Vagina (tissue), 2 donors: Measurements from ENCODE around the gene SSB. TPM values are rescaled to one million over a fixed set of nuclear protein-coding genes. Genes with fewer than 3 reads are reported as not detected.
"Not testable (repeated sequence)": the region's sequence is repeated elsewhere in the genome, so short reads cannot be mapped to it uniquely, and the experiment has no call there.

Experiments used
- DNase-seq, 2 donors: peaks; one replicate each; pipeline ENCODE4 v3.0.0-alpha.2; 2017; ENCODE audit errors: extremely low spot score in 2 of 2
- H3K27ac ChIP-seq: fragments of 200-600 bp; sonication (generic); one replicate; pipeline ENCODE4 v1.5.1; 2019
- H3K27me3 ChIP-seq: fragments of 200-600 bp; sonication (generic); one replicate; pipeline ENCODE4 v1.5.1; 2019
- H3K36me3 ChIP-seq, 2 donors: fragments of 200-600 bp; sonication (generic); one replicate each; pipeline ENCODE4 v1.5.1; 2017 to 2019
- H3K4me1 ChIP-seq: fragments of 200-600 bp; sonication (generic); one replicate; pipeline ENCODE4 v1.5.1; 2019
- H3K4me3 ChIP-seq, 2 donors: fragments of 200-600 bp; sonication (generic); 1 replicate in 1 of 2; 2 replicates in 1 of 2; pipeline ENCODE4 v1.5.1; 2016 to 2019
- H3K9me3 ChIP-seq: fragments of 200-600 bp; sonication (generic); one replicate; pipeline ENCODE4 v1.5.1; 2019
- POLR2A ChIP-seq, 2 donors: fragments of 450-650 bp; IDR thresholded peaks; one replicate each; pipeline ENCODE4 v1.6.1; 2017; ENCODE audit warnings: antibody characterized with exemption in 2 of 2, mild to moderate bottlenecking in 2 of 2, moderate library complexity in 2 of 2
- POLR2AphosphoS5 ChIP-seq, 2 donors: sonication (generic); formaldehyde crosslinking; IDR thresholded peaks; one replicate each; pipeline ENCODE4 v1.9.0; 2017; ENCODE audit warnings: antibody characterized with exemption in 2 of 2, mild to moderate bottlenecking in 2 of 2, low read depth in 1 of 2; ENCODE audit not compliant: insufficient read depth in 1 of 2
- intact Hi-C: fragments of 100-400 bp; cut with DNase I; formaldehyde crosslinking; loops from one replicate; pipeline ENCODE4 v1.15.1; 2023
- total RNA-seq: library from RNA; depleted of rRNA; stranded (reverse); fragments of >200 nt; gene quantifications from one replicate; pipeline ENCODE4 v1.2.3, GENCODE V29; 2016
- TF ChIP-seq, protein P1 (sequence below), 3 experiments: fragments of 450-650 bp in 2 of 3; fragments of 200-600 bp in 1 of 3; sonication (generic) in 1 of 3; IDR thresholded peaks; one replicate each; pipeline ENCODE4 v1.5.1; 2017 to 2019; ENCODE audit warnings: antibody characterized with exemption in 3 of 3, mild to moderate bottlenecking in 2 of 3, moderate library complexity in 2 of 3

Gene SSB
- total RNA-seq, 1 donor from 2014 or later = 47.1 TPM

DNA sequence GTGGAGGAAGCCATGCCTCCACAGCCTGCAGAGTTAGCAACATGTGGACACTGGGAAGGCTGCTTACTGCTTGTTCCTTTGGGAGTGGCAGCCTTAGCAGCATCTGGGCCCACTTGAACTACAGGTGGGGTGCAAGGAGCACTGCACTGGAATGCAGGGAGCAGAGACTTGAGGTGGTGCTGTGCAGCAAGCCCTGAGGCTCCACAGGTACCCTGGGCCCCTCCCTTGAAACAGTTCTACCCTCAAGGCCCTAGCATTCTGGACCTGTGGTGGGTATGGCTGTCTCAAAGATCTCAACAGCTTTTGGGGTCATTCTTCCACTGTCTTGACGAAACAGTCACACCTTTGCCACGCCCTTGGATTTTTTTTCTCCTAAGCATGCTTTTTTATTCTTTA is 42.1 kb downstream of the SSB start:
- TF ChIP-seq, protein P1, sequence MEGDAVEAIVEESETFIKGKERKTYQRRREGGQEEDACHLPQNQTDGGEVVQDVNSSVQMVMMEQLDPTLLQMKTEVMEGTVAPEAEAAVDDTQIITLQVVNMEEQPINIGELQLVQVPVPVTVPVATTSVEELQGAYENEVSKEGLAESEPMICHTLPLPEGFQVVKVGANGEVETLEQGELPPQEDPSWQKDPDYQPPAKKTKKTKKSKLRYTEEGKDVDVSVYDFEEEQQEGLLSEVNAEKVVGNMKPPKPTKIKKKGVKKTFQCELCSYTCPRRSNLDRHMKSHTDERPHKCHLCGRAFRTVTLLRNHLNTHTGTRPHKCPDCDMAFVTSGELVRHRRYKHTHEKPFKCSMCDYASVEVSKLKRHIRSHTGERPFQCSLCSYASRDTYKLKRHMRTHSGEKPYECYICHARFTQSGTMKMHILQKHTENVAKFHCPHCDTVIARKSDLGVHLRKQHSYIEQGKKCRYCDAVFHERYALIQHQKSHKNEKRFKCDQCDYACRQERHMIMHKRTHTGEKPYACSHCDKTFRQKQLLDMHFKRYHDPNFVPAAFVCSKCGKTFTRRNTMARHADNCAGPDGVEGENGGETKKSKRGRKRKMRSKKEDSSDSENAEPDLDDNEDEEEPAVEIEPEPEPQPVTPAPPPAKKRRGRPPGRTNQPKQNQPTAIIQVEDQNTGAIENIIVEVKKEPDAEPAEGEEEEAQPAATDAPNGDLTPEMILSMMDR (IDR thresholded peaks at IDR 0.05) = no peak
- TF ChIP-seq POLR2A (IDR thresholded peaks at IDR 0.05) = no peak
- TF ChIP-seq POLR2AphosphoS5 (IDR thresholded peaks at IDR 0.05; ENCODE audit: insufficient read depth in 1 of 2, low read depth in 1 of 2) = no peak
- Histone ChIP-seq H3K9me3 (no peaks in the 10 kb centered on the region), H3K27me3 (no peaks in the 10 kb centered on the region), H3K36me3 (no peaks in the 10 kb centered on the region), H3K4me1 (peaks cover 17% of the 10 kb centered on the region), H3K4me3 (no peak overlapping the region), H3K27ac (no peak overlapping the region)
- intact Hi-C loops = no loop called here
- DNase-seq = no peak

DNA sequence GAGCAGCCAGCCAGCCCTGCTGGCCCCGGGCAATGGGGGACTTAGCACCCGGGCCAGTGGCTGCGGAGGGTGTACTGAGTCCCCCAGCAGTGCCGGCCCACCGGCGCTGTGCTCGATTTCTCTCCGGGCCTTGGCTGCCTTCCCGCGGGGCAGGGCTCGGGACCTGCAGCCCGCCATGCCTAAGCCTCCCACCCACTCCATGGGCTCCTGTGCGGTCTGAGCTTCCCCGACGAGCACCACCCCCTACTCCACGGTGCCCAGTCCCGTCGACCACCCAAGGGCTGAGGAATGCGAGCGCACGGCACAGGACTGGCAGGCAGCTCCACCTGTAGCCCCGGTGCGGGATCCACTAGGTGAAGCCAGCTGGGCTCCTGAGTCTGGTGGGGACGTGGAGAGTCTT is 43.0 kb downstream of the SSB start:
- intact Hi-C loops, H3K27me3 ChIP-seq, H3K9me3 ChIP-seq, H3K27ac ChIP-seq, DNase-seq, H3K36me3 ChIP-seq, H3K4me3 ChIP-seq: not testable (repeated sequence)
- H3K4me1 ChIP-seq = peaks cover 20% of the 10 kb centered on the region

DNA sequence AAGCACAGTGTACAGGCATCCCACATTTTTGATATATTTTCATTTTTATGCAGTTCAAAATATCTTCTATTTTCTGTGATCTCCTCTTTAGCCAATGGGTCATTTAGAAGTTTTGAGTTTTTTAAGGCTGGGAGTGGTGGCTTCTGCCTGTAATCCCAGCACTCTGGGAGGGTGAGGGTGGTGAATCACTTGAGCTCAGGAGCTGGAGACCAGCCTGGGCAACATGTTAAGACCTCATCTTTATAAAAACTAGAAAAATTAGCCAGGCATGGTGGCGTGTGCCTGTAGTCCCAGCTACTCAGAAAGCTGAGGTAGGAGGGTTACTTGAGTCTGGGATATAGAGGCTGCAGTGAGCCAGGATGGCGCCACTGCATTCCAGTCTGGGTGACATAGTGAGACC is 46.3 kb downstream of the SSB start:
- Histone ChIP-seq H3K36me3 (no peaks in the 10 kb centered on the region), H3K27ac (no peak overlapping the region), H3K9me3 (no peaks in the 10 kb centered on the region), H3K27me3 (no peaks in the 10 kb centered on the region), H3K4me1 (peaks cover 20% of the 10 kb centered on the region), H3K4me3 (no peak overlapping the region)
- TF ChIP-seq POLR2AphosphoS5 (IDR thresholded peaks at IDR 0.05; ENCODE audit: insufficient read depth in 1 of 2, low read depth in 1 of 2) (no peak), POLR2A (IDR thresholded peaks at IDR 0.05) (no peak)
- TF ChIP-seq, protein P1 (IDR thresholded peaks at IDR 0.05) = no peak
- DNase-seq = no peak
- intact Hi-C loops = no loop called here

DNA sequence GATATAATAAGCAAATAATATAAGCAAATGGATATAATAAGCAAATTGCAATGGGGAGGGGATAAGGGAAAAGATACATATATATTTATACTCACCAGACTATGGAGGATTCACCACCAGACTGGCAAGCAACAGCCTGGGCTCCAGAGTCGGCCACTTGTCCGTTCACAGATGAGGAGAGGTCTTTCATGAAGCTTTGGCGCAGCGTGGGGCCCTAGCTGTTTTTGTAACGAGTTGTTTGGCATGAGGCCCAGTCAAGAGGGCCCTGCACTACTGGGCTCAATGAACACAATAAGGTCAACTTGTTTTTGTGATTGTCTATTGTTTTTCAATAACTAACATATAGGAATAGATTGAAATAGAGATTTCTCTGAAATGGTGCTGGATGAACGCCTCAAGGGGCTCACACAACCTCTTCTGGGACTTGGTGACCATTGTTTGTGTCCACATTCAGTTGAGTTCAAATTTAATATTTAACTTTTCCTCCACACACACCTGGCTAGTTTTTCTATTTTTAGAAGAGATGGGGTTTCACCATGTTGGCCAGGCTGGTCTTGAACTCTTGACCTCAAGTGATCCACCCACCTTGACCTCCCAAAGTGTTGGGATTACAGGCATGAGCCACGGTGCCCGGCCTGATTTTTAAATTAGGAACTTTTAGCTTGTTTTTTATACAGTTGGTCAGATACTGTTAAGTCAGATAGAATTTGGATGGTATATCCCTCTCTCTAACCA is 50.5 kb downstream of the SSB start:
- H3K9me3 ChIP-seq, DNase-seq, H3K4me1 ChIP-seq, H3K27ac ChIP-seq, H3K36me3 ChIP-seq, H3K4me3 ChIP-seq, intact Hi-C loops, H3K27me3 ChIP-seq: not testable (repeated sequence)

DNA sequence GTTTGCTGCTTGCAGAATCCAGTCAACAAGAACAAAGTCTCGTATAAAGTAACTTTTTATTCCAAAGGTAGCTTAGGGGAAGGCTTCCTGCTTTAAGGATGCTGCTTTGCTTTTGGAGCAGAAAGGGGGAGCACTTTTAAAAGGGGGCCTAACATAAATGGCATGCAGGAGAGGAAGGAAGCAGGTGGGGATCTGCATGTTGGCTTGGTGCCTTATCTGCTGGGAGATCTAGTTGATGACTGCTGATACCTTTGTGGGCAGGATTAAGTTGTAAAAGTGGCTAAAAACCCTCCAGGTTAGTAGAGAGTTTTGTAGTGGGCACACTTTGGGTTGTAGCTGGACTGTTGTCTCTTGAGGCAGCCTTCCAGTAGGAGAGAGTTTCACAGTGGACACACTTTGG is 51.0 kb downstream of the SSB start:
- intact Hi-C loops = no loop called here
- no peaks in the 10 kb centered on the region for H3K36me3 ChIP-seq
- no peaks in the 10 kb centered on the region for H3K9me3 ChIP-seq
- no peaks in the 10 kb centered on the region for H3K27me3 ChIP-seq
- peaks cover 8% of the 10 kb centered on the region for H3K4me1 ChIP-seq
- H3K4me3 ChIP-seq = no peak overlapping the region
- TF ChIP-seq, protein P1 (IDR thresholded peaks at IDR 0.05) = no peak
- TF ChIP-seq POLR2AphosphoS5 (IDR thresholded peaks at IDR 0.05; ENCODE audit: insufficient read depth in 1 of 2, low read depth in 1 of 2) = no peak
- no peak for TF ChIP-seq POLR2A (IDR thresholded peaks at IDR 0.05)
- H3K27ac ChIP-seq = no peak overlapping the region
- no peak for DNase-seq

DNA sequence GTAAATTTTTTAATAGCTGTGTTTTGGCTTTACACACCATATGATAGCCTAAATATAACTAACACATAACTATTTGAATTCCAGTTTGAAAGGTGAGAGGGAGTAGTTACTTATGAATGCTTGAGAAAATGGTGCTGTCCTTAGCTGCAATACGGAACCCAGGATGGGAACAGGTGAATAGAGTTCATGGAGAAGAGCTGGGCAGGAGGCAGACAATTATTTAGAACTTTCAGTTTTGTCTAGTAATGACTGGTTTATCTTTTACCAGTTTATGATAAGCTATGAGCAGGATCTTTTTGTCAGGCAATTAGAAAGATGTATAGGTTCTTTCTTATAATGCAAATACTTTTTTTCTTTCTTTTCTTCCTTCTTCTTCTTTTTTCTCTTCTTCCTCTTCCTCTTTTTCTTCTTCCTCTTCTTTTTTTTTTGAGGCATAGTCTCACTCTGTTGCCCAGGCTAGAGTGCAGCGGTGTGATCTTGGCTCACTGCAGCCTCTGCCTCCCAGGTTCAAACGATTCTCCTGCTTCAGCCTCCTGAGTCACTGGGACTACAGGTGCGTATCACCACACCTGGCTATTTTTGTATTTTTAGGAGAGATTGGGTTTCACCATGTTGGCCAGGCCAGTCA is 54.5 kb downstream of the SSB start:
- DNase-seq = no peak
- H3K27ac ChIP-seq = no peak overlapping the region
- no peaks in the 10 kb centered on the region for H3K27me3 ChIP-seq
- no peaks in the 10 kb centered on the region for H3K36me3 ChIP-seq
- no peak for TF ChIP-seq POLR2AphosphoS5 (IDR thresholded peaks at IDR 0.05; ENCODE audit: insufficient read depth in 1 of 2, low read depth in 1 of 2)
- TF ChIP-seq, protein P1 (IDR thresholded peaks at IDR 0.05) = no peak
- no peak for TF ChIP-seq POLR2A (IDR thresholded peaks at IDR 0.05)
- no peaks in the 10 kb centered on the region for H3K9me3 ChIP-seq
- no peaks in the 10 kb centered on the region for H3K4me1 ChIP-seq
- H3K4me3 ChIP-seq = no peak overlapping the region
- intact Hi-C loops = no loop called here

DNA sequence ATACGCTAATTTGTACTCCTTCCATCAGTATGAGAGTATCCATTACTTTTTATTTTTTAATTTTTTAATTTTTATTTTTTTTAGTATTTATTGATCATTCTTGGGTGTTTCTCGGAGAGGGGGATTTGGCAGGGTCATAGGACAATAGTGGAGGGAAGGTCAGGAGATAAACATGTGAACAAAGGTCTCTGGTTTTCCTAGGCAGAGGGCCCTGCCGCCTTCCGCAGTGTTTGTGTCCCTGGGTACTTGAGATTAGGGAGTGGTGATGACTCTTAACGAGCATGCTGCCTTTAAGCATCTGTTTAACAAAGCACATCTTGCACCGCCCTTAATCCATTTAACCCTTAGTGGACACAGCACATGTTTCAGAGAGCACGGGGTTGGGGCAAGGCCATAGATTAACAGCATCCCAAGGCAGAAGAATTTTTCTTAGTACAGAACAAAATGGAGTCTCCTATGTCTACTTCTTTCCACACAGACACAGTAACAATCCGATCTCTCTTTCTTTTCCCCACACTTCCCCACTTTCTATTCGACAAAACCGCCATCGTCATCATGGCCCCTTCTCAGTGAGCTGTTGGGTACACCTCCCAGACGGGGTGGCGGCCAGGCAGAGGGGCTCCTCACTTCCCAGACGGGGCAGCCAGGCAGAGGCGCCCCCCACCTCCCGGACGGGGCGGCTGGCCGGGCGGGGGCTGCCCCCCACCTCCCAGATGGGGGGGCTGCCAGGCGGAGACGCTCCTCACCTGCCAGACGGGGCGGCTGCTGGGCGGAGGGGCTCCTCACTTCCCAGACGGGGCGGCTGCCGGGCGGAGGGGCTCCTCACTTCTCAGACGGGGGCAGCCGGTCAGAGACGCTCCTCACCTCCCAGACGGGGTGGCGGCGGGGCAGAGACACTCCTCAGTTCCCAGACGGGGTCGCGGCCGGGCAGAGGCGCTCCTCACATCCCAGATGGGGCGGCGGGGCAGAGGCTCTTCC is 56.9 kb downstream of the SSB start:
- H3K27me3 ChIP-seq, intact Hi-C loops, DNase-seq, H3K9me3 ChIP-seq, H3K27ac ChIP-seq, H3K4me3 ChIP-seq, H3K36me3 ChIP-seq, H3K4me1 ChIP-seq: not testable (repeated sequence)
